Liver (tissue), 3 donors: Measurements from ENCODE around the gene HES6.

Experiments used
- ATF3 ChIP-seq: IDR thresholded peaks from 2 replicates; pipeline ENCODE4 v1.6.1; 2016; ENCODE audit warnings: antibody characterized with exemption
- CTCF ChIP-seq: fragments of 150-350 bp; IDR thresholded peaks from 2 replicates; pipeline ENCODE4 v1.5.1; 2017; ENCODE audit warnings: improper control_type of control experiment, low read depth, low read length; ENCODE audit not compliant: missing input control
- EGR1 ChIP-seq, 2 donors: IDR thresholded peaks; 2 replicates each; pipeline ENCODE4 v1.6.1; 2016 to 2018; ENCODE audit warnings: antibody characterized with exemption in 2 of 2, low read depth in 2 of 2
- RXRA ChIP-seq, 2 donors: IDR thresholded peaks; 2 replicates each; pipeline ENCODE4 v1.6.1; 2017 to 2018; ENCODE audit warnings: antibody characterized with exemption in 2 of 2, mild to moderate bottlenecking in 1 of 2
- donor health status: healthy.
- donor health status: healthy.

- TF ChIP-seq EGR1 (IDR thresholded peaks at IDR 0.05; ENCODE audit: low read depth in 2 of 2) (no peak), CTCF (no peak), ATF3 (no peak), RXRA (IDR thresholded peaks at IDR 0.05) (no peak)
These were observed 13.7 kb downstream of the HES6 start for GRCh38 chr2:238225911-238226697.
